Measurements from ENCODE around the gene BLOC1S1.
"Not testable (repeated sequence)": the region's sequence is repeated elsewhere in the genome, so short reads cannot be mapped to it uniquely, and the experiment has no call there.

The BLOC1S1 gene

DNA sequence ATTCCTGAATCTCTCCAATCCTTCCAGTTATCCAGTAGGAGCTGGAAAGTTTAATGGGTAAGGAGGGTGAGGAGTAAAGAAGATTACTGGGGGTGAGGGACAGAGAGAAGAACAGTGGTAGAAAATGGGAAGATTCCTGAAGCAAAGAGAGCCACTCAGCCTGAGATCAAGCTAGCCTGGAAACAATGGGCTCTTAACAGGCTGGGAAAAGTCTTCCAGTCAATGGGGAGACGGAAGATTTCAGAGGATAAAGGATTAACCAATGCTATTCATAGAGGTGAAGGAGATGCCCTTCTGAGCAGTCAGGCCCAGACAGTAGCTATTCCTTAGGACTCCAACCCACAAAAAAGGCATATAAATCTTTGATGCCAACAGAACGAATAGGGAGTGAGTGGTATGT lies 41.9 kb downstream of the BLOC1S1 start:
- no peak overlapping the region for H3K4me3 ChIP-seq (ENCODE audit: low read depth, low read length)
- TF ChIP-seq, protein P1, sequence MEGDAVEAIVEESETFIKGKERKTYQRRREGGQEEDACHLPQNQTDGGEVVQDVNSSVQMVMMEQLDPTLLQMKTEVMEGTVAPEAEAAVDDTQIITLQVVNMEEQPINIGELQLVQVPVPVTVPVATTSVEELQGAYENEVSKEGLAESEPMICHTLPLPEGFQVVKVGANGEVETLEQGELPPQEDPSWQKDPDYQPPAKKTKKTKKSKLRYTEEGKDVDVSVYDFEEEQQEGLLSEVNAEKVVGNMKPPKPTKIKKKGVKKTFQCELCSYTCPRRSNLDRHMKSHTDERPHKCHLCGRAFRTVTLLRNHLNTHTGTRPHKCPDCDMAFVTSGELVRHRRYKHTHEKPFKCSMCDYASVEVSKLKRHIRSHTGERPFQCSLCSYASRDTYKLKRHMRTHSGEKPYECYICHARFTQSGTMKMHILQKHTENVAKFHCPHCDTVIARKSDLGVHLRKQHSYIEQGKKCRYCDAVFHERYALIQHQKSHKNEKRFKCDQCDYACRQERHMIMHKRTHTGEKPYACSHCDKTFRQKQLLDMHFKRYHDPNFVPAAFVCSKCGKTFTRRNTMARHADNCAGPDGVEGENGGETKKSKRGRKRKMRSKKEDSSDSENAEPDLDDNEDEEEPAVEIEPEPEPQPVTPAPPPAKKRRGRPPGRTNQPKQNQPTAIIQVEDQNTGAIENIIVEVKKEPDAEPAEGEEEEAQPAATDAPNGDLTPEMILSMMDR (IDR thresholded peaks at IDR 0.05; ENCODE audit: control insufficient read depth, extremely low read depth, insufficient read depth) = no peak
- no peak for DNase-seq (ENCODE audit: low read depth)

DNA sequence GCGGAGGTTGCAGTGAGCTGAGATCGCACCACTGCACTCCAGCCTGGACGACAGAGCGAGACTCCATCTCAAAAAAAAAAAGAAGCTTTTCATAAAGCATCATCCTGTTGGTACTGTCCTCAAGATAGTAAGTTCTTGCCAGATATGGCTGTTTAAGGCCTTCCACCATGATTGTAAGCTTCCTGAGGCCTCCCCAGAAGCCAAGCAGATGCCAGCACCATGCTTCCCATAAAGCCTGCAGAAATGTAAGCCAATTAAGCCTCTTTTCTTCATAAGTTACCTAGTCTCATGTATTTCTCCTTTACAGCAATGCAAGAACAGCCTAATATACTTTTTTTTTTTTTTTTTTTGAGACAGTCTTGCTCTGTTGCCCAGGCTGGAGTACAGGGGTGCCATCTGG lies 42.7 kb downstream of the BLOC1S1 start:
- not testable (repeated sequence) for H3K4me3 ChIP-seq (ENCODE audit: low read depth, low read length); DNase-seq (ENCODE audit: low read depth)

DNA sequence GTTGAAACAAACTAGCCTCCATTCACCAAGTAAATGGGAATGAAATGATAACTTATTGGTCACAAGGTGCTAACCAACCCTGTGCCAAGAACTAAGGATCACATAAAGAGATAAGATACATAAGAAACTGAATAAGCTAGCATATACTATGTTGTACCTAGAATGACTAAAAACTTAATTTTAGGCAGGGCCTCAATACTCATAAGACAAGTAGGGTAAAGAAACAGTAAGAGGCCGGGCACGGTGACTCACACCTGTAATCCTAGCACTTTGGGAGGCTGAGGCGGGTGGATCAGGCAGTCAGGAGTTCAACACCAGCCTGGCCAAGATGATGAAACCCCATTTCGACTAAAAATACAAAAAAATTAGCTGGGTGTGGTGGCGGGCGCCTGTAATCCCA lies 44.8 kb downstream of the BLOC1S1 start:
- no peak overlapping the region for H3K4me3 ChIP-seq (ENCODE audit: low read depth, low read length)
- DNase-seq (ENCODE audit: low read depth) = no peak
- TF ChIP-seq, protein P1 (IDR thresholded peaks at IDR 0.05; ENCODE audit: control insufficient read depth, extremely low read depth, insufficient read depth) = no peak

DNA sequence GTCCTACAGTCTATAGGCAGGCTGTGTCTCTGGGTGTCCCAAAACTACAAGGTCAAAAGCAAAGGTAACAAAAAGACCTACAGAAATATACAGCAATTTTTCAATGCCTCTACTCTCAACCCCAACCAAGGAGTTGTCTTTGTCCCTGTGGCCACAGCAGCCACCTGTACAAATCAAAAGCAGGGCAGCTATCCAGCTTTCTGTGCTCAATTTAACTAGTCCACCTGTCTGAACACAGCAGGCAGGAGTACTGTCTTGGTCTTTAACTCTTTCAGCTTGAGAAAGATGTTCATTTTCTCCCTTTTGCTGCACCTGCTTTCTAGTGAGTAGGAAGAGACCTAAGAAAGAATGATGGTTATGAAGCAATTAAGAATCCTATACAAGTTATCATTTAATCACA lies 46.8 kb downstream of the BLOC1S1 start:
- no peak overlapping the region for H3K4me3 ChIP-seq (ENCODE audit: low read depth, low read length)
- DNase-seq (ENCODE audit: low read depth) = peak; percentile 53

DNA sequence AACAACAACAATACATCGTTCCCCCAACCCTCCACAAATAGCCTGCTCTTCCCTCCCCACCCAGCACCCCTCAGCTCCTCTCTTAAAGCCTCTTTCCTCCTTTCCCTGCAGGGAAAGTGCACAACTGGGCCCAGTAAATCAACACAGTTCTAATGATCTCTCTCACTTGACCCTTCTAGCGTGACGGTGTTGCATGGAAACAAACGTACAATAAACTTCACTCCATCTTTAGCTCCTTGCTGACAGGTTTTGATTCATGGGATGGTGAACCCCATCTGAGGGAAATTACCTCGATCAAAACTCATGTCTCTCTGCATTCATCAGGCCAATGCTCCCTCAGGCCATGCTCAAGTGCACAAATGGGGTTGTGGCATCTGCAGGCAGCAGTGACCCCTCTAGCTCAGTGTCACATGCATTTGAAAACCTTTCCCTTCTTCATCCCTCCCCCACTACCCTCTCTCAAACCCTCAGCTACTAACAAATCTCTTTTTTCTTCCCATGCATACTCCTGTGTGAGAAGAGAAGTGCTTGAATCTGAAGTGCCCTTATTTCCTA lies 50.0 kb downstream of the BLOC1S1 start:
- DNase-seq (ENCODE audit: low read depth) = no peak
- no peak overlapping the region for H3K4me3 ChIP-seq (ENCODE audit: low read depth, low read length)
- TF ChIP-seq, protein P1 (IDR thresholded peaks at IDR 0.05; ENCODE audit: control insufficient read depth, extremely low read depth, insufficient read depth) = no peak

More for the DNA sequence above, 46.8 kb downstream of the BLOC1S1 start:
- TF ChIP-seq, protein P1 (IDR thresholded peaks at IDR 0.05; ENCODE audit: control insufficient read depth, extremely low read depth, insufficient read depth) = no peak

DNA sequence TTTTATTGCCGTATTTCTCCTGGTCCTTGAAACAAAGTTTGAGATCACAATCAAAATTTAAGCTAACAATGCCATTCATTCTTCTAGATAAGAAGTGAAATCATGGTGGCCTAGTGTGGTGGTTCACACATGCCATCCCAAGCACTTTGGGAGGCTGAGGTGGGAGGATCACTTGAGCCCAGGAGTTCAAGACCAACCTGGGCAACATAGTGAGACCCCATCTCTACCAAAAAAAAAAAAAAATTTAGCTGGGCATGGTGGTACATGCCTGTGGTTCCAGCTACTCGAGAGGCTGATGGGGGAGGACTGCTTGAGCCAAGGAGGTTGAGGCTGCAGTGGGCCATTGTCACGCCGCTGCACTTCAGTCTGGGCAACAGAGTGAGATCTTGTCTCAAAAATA lies 51.3 kb downstream of the BLOC1S1 start:
- H3K4me3 ChIP-seq (ENCODE audit: low read depth, low read length) = no peak overlapping the region
- TF ChIP-seq, protein P1 (IDR thresholded peaks at IDR 0.05; ENCODE audit: control insufficient read depth, extremely low read depth, insufficient read depth) = no peak
- no peak for DNase-seq (ENCODE audit: low read depth)

All from LNCaP clone FGC (cell line).